GM23248 (cell line): Measurements from ENCODE around the gene ARL4A.
"Not testable (repeated sequence)": the region's sequence is repeated elsewhere in the genome, so short reads cannot be mapped to it uniquely, and the experiment has no call there.

Source experiments
- EZH2 ChIP-seq: fragments of 200-600 bp; sonication (generic); IDR thresholded peaks from 2 replicates; pipeline ENCODE4 v1.6.1; 2018; ENCODE audit warnings: antibody characterized with exemption, mild to moderate bottlenecking; ENCODE audit not compliant: insufficient read depth, poor library complexity, severe bottlenecking
- EZH2phosphoT487 ChIP-seq: fragments of 200-600 bp; sonication (generic); IDR thresholded peaks from 2 replicates; pipeline ENCODE4 v1.6.1; 2018; ENCODE audit warnings: antibody characterized with exemption, moderate library complexity, mild to moderate bottlenecking, low read depth; ENCODE audit not compliant: insufficient read depth

DNA sequence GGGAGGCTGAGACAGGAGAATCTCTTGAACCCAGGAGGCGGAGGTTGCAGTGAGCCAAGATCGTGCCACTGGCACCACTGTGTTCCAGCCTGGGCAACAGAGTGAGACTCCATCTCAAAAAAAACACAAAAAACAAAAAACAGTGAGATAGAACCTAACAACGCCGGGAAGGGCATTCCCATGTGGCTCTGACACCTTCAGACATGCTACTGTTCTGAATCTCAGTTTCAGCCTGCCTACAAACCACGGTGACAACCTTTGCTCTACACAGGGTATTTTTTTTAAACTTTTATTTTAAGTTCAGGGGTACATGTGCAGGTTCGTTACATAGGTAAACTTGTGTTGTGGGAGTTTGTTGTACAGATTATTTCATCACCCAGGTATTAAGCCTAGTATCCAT lies 42.2 kb upstream of the ARL4A start:
- not testable (repeated sequence) for TF ChIP-seq EZH2, EZH2phosphoT487
